Thyroid gland (tissue), 4 donors: ENCODE measurements around the gene KIAA0040.

ENCODE experiments used
- CTCF ChIP-seq, 6 experiments: fragments of 200-600 bp in 3 of 6; fragments of 450-650 bp in 3 of 6; sonication (generic) in 3 of 6; IDR thresholded peaks; one replicate each; pipeline ENCODE4 v1.5.1; 2016 to 2019; ENCODE audit warnings: antibody characterized with exemption in 6 of 6, mild to moderate bottlenecking in 2 of 6, inconsistent platforms in 1 of 6, moderate library complexity in 1 of 6
- POLR2A ChIP-seq, 2 donors: fragments of 450-650 bp; IDR thresholded peaks; one replicate each; pipeline ENCODE4 v1.6.1; 2017; ENCODE audit warnings: antibody characterized with exemption in 2 of 2, mild to moderate bottlenecking in 2 of 2, moderate library complexity in 1 of 2

- TF ChIP-seq CTCF (IDR thresholded peaks at IDR 0.05), result no peak
- TF ChIP-seq POLR2A (IDR thresholded peaks at IDR 0.05), result no peak
Observed at GRCh38 chr1:175114996-175115395, 77.6 kb downstream of the KIAA0040 start.
